H1 (cell line): Measurements from ENCODE around the gene OSBPL6. TPM values are rescaled to one million over a fixed set of nuclear protein-coding genes. Genes with fewer than 3 reads are reported as not detected.

Experiments
- CBX8 ChIP-seq: fragments of 300-800, 300-1000 bp; sonication (generic); IDR thresholded peaks from 2 replicates; pipeline ENCODE4 v1.7.1; 2016; ENCODE audit warnings: low read depth, low read length, borderline replicate concordance
- RAD21 ChIP-seq, 2 experiments: IDR thresholded peaks in 1 of 2; conservative IDR thresholded peaks in 1 of 2; 2 replicates each; pipeline ENCODE4 v1.6.1; 2011; ENCODE audit warnings: low read depth in 2 of 2, low read length in 2 of 2, improper control_type of control experiment in 1 of 2, inconsistent platforms in 1 of 2, mild to moderate bottlenecking in 1 of 2, moderate library complexity in 1 of 2
- RNF2 ChIP-seq: fragments of 200-900, 300-1000 bp; sonication (generic); IDR thresholded peaks from 2 replicates; pipeline ENCODE4 v1.7.1; 2016; ENCODE audit warnings: borderline replicate concordance, low read depth, mild to moderate bottlenecking, antibody characterized with exemption, low read length; ENCODE audit not compliant: poor library complexity, severe bottlenecking; ENCODE audit errors: missing control alignments
- SAP30 ChIP-seq: fragments of 300-600 bp; sonication (generic); IDR thresholded peaks from 2 replicates; pipeline ENCODE4 v1.7.1; 2012; ENCODE audit warnings: low read length, moderate library complexity, mild to moderate bottlenecking, inconsistent platforms; ENCODE audit not compliant: insufficient read depth, insufficient replicate concordance
- polyA plus RNA-seq, 7 experiments: library from polyadenylated mRNA; depleted of rRNA in 3 of 7; stranded (reverse) in 5 of 7; unstranded in 2 of 7; fragments of >200 nt in 5 of 7; fragments of 200-250 nt in 2 of 7; gene quantifications; 1 replicate in 5 of 7; 2 replicates in 1 of 7; 4 replicates in 1 of 7; pipeline versions ENCODE4 v1.2.1 to v1.2.3, GENCODE V29; 2011 to 2013; ENCODE audit warnings: missing spikeins in 2 of 7, mixed read lengths in 2 of 7
- total RNA-seq: library from RNA; stranded (reverse); fragmentation: NEBNext Ultra II Directional; extraction: Animal tissue kit (Norgen Biotek cat#: 25700); gene quantifications from 2 replicates; pipeline ENCODE4 v1.2.1, GENCODE V29; 2021

The OSBPL6 gene
- total and polyA plus RNA-seq, 2 of the 8 experiments (the other 6 are each of a cell fraction or from before 2014, with no cell fraction given), result 1.7 to 5.6 TPM

GRCh38 chr2:178283341-178283918 is 89.1 kb downstream of the OSBPL6 start (continued):
- TF ChIP-seq RNF2 (no peak), RAD21 (IDR thresholded peaks at IDR 0.05 in 1 of 2, conservative IDR thresholded peaks at IDR 0.05 in 1 of 2; ENCODE audit: low read depth in 2 of 2, low read length in 2 of 2) (no peak), CBX8 (no peak), SAP30 (no peak)
